ENCODE measurements around the gene DHRSX.
"Not testable (repeated sequence)": the region's sequence is repeated elsewhere in the genome, so short reads cannot be mapped to it uniquely, and the experiment has no call there.

Gene DHRSX

GRCh38 chrX:2406891-2407518, 93.8 kb downstream of the DHRSX start:
- no peak for DNase-seq (ENCODE audit: extremely low read depth in 1 of 2, low read depth in 1 of 2)

DNA sequence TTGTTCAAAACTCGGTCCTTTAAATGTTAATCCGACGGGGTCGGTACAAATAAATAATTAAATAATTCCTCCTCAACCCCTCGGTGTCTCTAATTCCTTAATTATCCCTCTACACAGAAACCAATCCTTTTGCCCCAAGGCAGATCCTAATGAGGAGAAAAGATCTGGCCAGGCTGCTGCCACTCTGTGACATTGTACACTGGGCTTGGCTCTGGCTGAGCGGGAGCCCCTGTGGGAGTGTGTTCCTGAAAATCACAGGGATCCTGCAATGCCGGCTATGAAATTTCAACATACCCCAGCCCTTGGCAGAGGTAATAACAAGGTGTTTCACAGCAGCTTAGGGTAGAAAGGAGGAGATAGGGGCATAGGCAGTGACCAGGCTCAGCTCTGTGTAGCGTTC, 96.0 kb downstream of the DHRSX start:
- no peak for DNase-seq (ENCODE audit: extremely low read depth in 1 of 2, low read depth in 1 of 2)

DNA sequence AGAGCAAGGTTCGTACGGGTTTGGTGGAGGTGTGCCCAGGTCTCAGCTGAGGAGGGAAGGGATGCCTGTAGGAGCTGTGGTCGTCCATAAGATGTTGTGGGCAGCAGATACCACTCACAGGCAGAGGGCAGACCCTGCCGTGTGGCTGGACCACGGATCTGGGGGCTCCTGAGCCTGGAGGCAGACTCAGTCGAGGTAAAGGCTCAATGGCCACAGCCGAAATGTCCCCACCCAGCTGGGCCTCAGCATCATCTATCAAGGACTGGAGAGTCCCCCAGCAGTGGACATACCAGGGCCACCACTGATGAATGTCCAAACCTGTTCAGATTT, 98.5 kb downstream of the DHRSX start:
- no peak for DNase-seq (ENCODE audit: extremely low read depth in 1 of 2, low read depth in 1 of 2)

DNA sequence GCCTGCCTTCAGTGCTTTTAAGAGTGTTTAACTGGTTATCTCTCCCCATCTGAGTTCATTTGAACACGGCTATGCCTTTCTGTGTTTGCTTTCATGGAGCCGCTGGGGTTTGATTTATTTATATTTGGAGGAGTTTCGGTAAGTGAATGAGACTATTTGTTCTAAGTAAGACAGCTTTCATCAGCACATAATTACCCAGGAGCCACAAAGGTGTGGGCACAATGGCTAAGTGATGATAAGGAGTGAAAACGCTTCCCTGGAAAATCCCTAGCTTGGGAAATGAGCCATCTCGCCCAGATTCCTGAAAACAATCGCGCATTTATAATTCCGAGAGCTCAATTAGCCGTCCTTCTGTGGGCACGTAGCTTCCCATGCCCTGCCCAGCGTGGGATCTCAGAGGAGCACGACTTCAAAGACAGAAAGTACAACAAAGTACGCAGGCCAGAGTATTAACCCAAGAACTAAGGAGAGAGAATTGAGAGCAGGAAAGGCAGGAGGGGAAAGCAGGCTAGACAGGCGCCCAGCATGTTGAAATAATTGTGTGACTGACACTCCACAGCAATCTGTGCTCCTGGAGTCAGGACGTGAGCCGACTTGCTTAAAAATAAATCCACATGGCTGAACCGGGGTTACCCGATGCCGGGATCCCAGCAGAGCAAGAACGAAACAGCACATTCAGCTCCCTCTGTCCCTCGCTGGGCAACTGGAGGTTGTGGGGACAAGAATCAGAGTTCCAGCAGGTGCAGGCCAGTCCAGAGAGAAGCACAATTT, 99.0 kb downstream of the DHRSX start:
- no peak for DNase-seq (ENCODE audit: extremely low read depth in 1 of 2, low read depth in 1 of 2)

- DNase-seq (ENCODE audit: extremely low read depth in 1 of 2, low read depth in 1 of 2): no peak
Observed at GRCh38 chrX:2401201-2401589, 99.6 kb downstream of the DHRSX start.

- no peak for DNase-seq (ENCODE audit: extremely low read depth in 1 of 2, low read depth in 1 of 2)
Observed at GRCh38 chrX:2398064-2398656, 102.6 kb downstream of the DHRSX start.

- DNase-seq (ENCODE audit: extremely low read depth in 1 of 2, low read depth in 1 of 2): no peak
Observed at GRCh38 chrX:2397229-2398063, 103.3 kb downstream of the DHRSX start.

- no peak for DNase-seq (ENCODE audit: extremely low read depth in 1 of 2, low read depth in 1 of 2)
Observed at GRCh38 chrX:2395261-2395992, 105.3 kb downstream of the DHRSX start.

DNA sequence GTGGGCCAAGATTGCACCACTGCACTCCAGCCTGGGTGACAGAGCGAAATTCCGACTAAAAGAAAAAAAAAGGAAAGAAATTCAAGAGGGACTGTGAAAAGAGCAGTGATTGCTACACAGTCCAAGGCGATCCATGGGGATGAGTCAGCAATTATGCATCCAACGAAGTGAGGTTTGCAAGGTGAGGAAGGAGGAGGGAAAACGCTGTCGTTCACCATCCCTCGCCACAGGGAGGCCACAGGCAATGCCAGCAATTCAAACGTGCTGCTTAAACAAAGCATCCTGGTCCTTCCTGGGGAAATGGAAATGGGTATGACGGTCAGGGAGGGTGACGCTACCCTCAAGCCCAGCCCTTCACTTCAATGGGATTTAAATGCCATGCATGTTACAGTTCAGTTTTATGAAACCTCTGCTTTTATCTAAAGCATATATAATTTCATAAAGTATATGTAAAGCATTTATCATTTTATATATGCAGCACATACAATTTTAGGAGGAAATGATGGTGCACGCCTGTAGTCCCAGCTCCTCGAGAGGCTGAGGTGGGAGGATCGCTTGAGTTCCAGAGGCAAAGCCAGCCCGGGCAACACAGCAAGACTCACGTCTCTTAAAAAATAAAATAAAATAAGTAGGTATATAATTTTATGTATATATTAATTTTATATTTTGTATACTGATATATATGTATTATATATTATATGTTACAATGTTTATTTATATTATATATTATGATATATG, 108.7 kb downstream of the DHRSX start:
- no peak for DNase-seq (ENCODE audit: extremely low read depth in 1 of 2, low read depth in 1 of 2)

DNA sequence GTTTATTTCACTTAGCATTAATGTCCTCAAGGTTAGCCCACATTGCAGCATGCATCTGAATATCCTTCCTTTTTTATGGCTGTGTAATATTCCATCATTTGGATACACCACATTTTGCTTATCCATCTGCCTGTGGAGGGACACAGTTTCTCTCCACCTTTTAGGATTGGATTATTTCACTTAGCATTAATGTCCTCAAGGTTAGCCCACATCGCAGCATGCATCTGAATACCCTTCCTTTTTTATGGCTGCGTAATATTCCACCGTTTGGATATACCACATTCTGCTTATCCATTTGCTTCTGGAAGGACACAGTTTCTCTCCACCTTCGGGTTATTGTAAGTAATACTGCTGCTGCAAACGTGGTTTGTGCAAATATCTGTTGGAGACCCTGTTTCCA, 110.0 kb downstream of the DHRSX start:
- no peak for DNase-seq (ENCODE audit: extremely low read depth in 1 of 2, low read depth in 1 of 2)

GRCh38 chrX:2389731-2390130, 111.0 kb downstream of the DHRSX start:
- not testable (repeated sequence) for DNase-seq (ENCODE audit: extremely low read depth in 1 of 2, low read depth in 1 of 2)

GRCh38 chrX:2389324-2389723, 111.5 kb downstream of the DHRSX start:
- DNase-seq (ENCODE audit: extremely low read depth in 1 of 2, low read depth in 1 of 2): no peak

DNA sequence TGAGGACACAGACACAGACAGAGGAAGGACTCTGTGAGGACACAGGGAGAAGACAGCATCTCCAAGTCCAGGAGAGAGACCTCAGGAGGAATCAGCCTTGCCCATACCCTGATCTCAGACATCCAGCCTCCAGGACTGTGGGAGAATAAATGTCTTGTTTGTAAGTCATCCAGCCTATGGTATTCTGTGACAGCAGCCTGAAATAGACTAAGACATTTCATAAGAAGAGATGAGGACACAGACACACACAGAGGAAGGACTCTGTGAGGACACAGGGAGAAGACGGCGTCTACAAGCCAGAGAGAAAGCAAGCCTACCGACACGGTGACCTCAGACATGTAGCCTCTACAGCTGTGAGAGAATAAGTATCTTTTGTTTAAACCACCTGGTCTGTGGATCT, 112.1 kb downstream of the DHRSX start:
- DNase-seq (ENCODE audit: extremely low read depth in 1 of 2, low read depth in 1 of 2): no peak

- no peak for DNase-seq (ENCODE audit: extremely low read depth in 1 of 2, low read depth in 1 of 2)
Observed at GRCh38 chrX:2387614-2388239, 113.0 kb downstream of the DHRSX start.

GRCh38 chrX:2385224-2385623, 115.6 kb downstream of the DHRSX start:
- DNase-seq (ENCODE audit: extremely low read depth in 1 of 2, low read depth in 1 of 2): no peak

DNA sequence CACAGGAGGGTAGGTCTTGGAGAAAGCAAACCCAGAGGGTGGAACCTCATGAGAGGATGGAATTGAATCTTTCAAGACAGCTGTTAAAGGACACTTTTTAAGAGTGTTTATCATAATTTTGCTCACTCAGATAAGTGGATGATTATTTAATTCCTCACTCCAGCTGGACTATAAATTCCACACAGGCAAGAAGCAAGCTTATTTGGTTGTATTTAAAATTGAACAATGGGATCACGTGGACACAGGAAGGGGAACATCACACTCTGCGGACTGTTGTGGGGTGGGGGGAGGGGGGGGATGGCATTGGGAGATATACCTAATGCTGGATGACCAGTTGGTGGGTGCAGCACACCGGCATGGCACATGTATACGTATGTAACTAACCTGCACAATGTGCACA, 116.3 kb downstream of the DHRSX start:
- DNase-seq (ENCODE audit: extremely low read depth in 1 of 2, low read depth in 1 of 2): no peak

DNA sequence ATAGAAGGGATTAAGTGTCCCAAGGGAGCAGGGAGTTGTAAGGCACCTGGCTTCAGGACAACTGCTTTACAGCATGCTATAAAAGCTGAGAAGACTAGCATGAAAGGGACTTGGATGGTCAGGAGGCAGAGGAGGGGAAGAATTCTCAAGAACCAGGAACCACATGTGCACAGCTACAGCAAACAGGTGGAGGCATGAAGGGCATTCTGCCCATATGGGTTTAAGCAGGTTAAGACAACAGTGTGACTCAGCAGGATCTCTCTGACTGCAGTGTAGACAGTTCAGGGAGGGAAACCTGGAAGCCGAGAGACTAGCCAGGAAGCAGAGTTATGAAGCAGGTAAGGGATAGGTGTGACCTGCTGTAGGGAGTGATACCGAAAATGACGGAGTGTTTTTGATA, 117.0 kb downstream of the DHRSX start:
- no peak for DNase-seq (ENCODE audit: extremely low read depth in 1 of 2, low read depth in 1 of 2)

DNA sequence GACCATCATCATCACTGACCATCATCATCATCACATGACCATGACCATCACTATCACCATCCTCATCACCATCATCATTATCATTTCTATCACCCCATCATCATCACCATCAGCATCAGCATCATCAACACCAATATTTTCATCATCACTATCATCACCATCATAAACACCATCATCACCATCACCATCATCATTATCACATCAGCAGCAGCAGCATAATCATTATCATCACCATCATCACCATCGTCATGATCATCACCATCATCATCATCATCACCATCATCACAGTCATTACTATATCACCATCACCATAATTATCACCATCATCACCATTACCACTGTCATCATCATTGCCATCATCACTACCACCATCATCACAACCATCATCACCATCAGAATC, 117.6 kb downstream of the DHRSX start:
- no peak for DNase-seq (ENCODE audit: extremely low read depth in 1 of 2, low read depth in 1 of 2)

DNA sequence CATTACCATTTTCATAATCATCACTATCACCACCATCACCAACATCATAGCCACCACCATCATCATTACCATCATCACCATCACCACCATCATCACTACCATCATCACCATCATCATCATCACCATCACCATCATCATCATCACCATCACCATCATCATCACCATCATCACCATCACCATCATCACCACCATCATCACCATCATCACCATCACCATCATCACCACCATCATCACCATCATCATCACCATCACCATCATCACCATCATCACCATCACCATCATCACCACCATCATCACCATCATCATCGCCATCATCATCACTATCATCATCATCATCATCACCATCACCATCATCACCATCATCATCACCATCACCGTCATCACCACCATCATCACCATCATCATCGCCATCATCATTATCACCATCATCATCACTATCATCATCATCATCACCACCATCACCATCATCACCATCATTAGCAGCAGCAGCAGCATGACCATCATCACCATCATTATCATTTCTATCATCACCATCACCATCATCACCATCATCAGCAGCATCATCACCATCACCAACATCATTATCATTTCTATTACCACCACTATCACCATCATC, 118.2 kb downstream of the DHRSX start:
- DNase-seq (ENCODE audit: extremely low read depth in 1 of 2, low read depth in 1 of 2): not testable (repeated sequence)

Measured in activated CD8-positive, alpha-beta memory T cell treated with anti-CD3 and anti-CD28 coated beads for 1 hour (primary cell).